Astrocyte of the cerebellum (primary cell): Measurements from ENCODE around the gene CREB5.

Experiments
- DNase-seq: peaks from one replicate; pipeline ENCODE4 v3.0.0-alpha.2; 2011; ENCODE audit warnings: low read depth
- H3K4me3 ChIP-seq: 2 replicates; pipeline ENCODE4 v1.5.1; 2011; ENCODE audit warnings: mild to moderate bottlenecking, low read depth, low read length, moderate library complexity
- in situ Hi-C: cut with HindIII; loops from 2 replicates; pipeline ENCODE4 v1.10.0; 2017; ENCODE audit warnings: low sequenced_read_pairs
- TF ChIP-seq, protein P1 (sequence below): IDR thresholded peaks from 2 replicates; pipeline ENCODE4 v1.5.1; 2012; ENCODE audit warnings: low read length, low read depth, moderate library complexity, mild to moderate bottlenecking; ENCODE audit errors: missing control alignments

The CREB5 gene

DNA sequence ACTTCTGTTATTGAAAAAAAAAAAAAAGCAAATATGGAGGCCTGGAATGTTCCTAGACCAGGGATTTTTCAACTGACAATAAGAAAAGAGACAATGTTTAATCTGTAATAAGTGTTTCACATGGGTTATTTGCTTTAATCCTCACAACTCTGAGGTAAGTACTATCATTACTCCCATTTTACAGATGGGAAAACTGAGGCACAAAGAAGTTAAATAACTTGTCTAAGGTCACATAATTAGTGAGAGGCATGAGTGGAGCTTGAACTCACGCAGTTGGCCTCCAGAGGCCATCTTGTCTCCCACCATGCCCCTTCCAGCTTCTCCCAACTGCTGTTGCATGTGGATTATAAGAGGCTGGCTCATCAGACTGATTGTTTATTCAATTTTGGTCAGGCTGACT, 36.6 kb upstream of the CREB5 start:
- H3K4me3 ChIP-seq = no peak overlapping the region
- DNase-seq = no peak
- in situ Hi-C loops = no loop called here
- TF ChIP-seq, protein P1, sequence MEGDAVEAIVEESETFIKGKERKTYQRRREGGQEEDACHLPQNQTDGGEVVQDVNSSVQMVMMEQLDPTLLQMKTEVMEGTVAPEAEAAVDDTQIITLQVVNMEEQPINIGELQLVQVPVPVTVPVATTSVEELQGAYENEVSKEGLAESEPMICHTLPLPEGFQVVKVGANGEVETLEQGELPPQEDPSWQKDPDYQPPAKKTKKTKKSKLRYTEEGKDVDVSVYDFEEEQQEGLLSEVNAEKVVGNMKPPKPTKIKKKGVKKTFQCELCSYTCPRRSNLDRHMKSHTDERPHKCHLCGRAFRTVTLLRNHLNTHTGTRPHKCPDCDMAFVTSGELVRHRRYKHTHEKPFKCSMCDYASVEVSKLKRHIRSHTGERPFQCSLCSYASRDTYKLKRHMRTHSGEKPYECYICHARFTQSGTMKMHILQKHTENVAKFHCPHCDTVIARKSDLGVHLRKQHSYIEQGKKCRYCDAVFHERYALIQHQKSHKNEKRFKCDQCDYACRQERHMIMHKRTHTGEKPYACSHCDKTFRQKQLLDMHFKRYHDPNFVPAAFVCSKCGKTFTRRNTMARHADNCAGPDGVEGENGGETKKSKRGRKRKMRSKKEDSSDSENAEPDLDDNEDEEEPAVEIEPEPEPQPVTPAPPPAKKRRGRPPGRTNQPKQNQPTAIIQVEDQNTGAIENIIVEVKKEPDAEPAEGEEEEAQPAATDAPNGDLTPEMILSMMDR = no peak

DNA sequence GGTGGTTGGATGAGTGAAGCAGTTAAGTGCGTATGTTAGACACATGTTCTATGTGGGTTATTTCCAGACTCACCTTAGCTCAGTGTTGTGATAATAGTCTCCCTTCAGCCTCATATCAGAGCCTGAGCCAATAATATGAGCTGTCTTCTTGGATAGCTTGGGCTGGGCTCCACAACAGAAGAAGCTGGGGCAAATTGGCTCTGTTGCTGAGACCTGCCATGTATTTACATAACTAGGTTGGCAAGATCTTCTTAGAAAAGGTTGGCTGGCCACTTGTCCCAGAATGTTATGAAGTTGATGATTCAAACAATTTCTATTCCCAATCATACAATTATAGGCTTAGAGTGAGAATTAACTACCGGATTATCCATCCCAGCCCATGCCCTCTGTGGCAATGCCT, 35.7 kb upstream of the CREB5 start:
- DNase-seq = no peak
- no peak overlapping the region for H3K4me3 ChIP-seq
- in situ Hi-C loops = no loop called here
- TF ChIP-seq, protein P1 = no peak

DNA sequence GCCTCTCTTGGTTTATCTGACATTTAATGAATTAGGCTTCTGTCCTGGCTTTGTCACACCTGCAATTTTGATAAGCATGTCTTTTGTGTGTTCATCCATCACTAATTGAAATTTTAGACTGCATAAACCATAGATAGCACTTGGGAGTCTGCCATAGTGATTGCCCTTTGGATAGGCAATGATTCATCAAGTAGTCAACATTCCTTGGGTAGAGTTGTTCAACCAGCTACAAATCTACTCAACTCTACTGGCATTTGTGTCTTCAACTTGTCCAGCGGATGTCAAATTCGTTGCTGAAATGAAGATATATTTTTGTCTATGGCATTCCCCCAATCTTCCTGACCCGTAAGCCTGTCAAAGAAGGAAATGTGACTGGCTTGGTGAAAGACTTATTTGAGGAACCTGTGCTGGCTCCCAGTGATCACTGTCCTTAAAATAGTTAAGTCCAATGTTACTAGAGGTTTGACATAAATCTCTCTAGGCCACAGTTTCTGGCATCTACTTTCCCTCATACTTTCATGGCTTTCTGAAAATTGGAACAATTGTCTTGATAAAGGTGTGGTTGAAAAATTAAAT, 33.7 kb upstream of the CREB5 start:
- no peak for DNase-seq
- in situ Hi-C loops = no loop called here
- TF ChIP-seq, protein P1 = no peak
- H3K4me3 ChIP-seq = no peak overlapping the region

DNA sequence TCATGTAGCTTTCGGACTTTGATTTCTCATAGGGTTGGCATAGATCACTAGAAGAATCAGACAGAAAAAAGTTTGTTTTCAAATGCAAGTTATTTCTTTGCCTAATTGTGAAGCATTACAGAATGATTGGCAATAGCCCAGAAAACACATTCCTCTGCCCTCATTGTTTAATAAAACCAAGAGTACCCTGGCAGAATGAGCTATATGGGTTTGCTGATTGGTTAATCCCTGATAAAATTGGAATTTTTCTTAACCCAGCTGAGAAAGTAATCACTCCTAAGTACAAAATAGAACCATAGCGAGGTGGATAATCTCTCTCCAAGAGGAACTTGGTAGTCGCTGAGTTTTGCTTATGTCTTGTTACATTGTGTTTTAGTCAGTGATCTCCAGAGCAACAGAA, 30.9 kb upstream of the CREB5 start:
- no peak for DNase-seq
- in situ Hi-C loops = no loop called here
- TF ChIP-seq, protein P1 = no peak
- no peak overlapping the region for H3K4me3 ChIP-seq

DNA sequence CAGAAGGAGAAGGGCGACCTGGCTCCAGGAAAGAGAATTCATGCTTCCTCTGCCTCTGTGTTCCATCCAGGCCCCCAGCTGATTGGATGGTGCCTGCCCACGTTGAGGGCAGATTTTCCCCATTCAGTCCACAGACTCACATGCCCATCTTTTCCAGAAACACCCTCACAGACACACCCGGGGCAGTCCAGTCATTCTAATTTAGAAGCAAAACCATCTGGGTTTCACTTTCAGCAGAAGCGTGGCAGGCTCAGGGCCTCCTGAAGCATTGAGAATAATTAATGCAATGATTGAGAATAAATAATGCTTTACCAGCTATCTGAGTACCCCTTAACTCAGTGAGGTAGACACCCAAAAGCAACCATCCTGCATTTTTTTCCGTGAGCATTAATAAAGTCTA, 30.2 kb upstream of the CREB5 start:
- TF ChIP-seq, protein P1 = no peak
- in situ Hi-C loops = no loop called here

DNA sequence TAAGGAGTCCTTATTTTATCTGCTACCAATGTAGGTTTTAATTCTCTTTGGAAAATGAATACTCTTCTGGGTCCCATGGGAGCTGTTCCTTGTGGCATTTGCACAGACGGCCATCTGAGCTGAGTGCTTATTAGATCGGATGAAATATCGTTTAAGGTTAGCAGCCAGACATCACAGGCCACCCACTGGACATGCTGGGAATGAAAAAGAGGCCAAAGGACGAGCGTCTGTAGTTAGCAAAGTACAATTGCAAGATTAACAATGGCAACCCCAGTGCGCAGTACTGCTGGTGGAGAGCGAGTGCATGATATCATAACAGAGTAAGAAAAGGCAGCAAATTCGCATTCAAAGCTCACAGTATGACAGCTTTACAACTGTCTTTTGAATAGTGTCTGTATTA, 28.3 kb upstream of the CREB5 start:
- no peak for DNase-seq
- TF ChIP-seq, protein P1 = no peak
- H3K4me3 ChIP-seq = no peak overlapping the region
- in situ Hi-C loops = no loop called here

More for the DNA sequence above, 30.2 kb upstream of the CREB5 start:
- no peak for DNase-seq
- H3K4me3 ChIP-seq = no peak overlapping the region
